GM19468 (cell line): ENCODE measurements around the gene C13orf42.

Experiments used
- ATAC-seq: cut with Tn5 transposase; IDR thresholded peaks from one replicate; pipeline ENCODE4 v1.9.1; 2021; ENCODE audit warnings: mild to moderate bottlenecking, moderate library complexity, moderate number of reproducible peaks; ENCODE audit not compliant: unreplicated experiment; ENCODE audit errors: extremely low read depth

C13orf42 gene

GRCh38 chr13:51040431-51040830, 70.6 kb downstream of the C13orf42 start:
- no peak for ATAC-seq

GRCh38 chr13:51036418-51036817, 74.7 kb downstream of the C13orf42 start:
- no peak for ATAC-seq

- ATAC-seq: no peak
Measured at GRCh38 chr13:51035978-51036377, 75.1 kb downstream of the C13orf42 start.

- ATAC-seq: no peak
Measured at GRCh38 chr13:51035469-51035868, 75.6 kb downstream of the C13orf42 start.

GRCh38 chr13:51034906-51035305, 76.2 kb downstream of the C13orf42 start:
- ATAC-seq: no peak

- ATAC-seq: no peak
Measured at GRCh38 chr13:51033421-51034185, 77.5 kb downstream of the C13orf42 start.

- ATAC-seq: no peak
Measured at GRCh38 chr13:51032831-51033230, 78.2 kb downstream of the C13orf42 start.
